Right lobe of liver (tissue), 6 donors: ENCODE measurements around the gene SPAG6. TPM values are rescaled to one million over a fixed set of nuclear protein-coding genes. Genes with fewer than 3 reads are reported as not detected.
A peak's percentile ranks its signal among the peaks of the same experiment; 100 is the strongest.

Source experiments
- ATAC-seq, 4 donors: fragments of 200-7000 bp; cut with Tn5 transposase; one replicate each; pipeline ENCODE4 v1.9.1; 2020; ENCODE audit warnings: mild to moderate bottlenecking in 4 of 4, moderate library complexity in 4 of 4
- DNase-seq, 3 donors: peaks; one replicate each; pipeline ENCODE4 v3.0.0-alpha.2; 2020
- H3K27ac ChIP-seq, 3 donors: fragments of 200-600 bp; one replicate each; pipeline ENCODE4 v1.8.0; 2022
- H3K27me3 ChIP-seq, 2 donors: fragments of 200-600 bp; one replicate each; pipeline ENCODE4 v1.8.0; 2022
- H3K36me3 ChIP-seq, 4 donors: fragments of 200-600 bp; sonication (generic) in 1 of 4; one replicate each; pipeline versions ENCODE4 v1.5.1 to v1.8.0; 2017 to 2022; ENCODE audit warnings: control low read depth in 1 of 4
- H3K4me1 ChIP-seq, 4 donors: fragments of 200-600 bp; sonication (generic) in 1 of 4; one replicate each; pipeline versions ENCODE4 v1.5.1 to v1.8.0; 2017 to 2022; ENCODE audit warnings: control low read depth in 1 of 4
- H3K4me3 ChIP-seq, 3 donors: fragments of 200-600 bp; one replicate each; pipeline ENCODE4 v1.8.0; 2022
- H3K9me3 ChIP-seq, 4 donors: fragments of 200-600 bp; sonication (generic) in 1 of 4; one replicate each; pipeline versions ENCODE4 v1.5.1 to v1.8.0; 2017 to 2022; ENCODE audit warnings: control low read depth in 1 of 4
- POLR2A ChIP-seq: fragments of 450-650 bp; IDR thresholded peaks from one replicate; pipeline ENCODE4 v1.6.1; 2017; ENCODE audit warnings: antibody characterized with exemption, mild to moderate bottlenecking
- WGBS: methylation state at CpG from one replicate; pipeline ENCODE4 v1.1.6; 2018; ENCODE audit warnings: low coverage, low lambda C conversion rate; ENCODE audit not compliant: insufficient coverage; ENCODE audit errors: missing lambda C conversion rate; 5-methylcytosine and 5-hydroxymethylcytosine counted together
- intact Hi-C, 2 donors: fragments of 100-400 bp; cut with DNase I; formaldehyde crosslinking; loops; one replicate each; pipeline versions ENCODE4 v1.11.2 to v1.14.1; 2022
- total RNA-seq, 6 experiments: library from RNA; depleted of rRNA in 2 of 6; stranded (reverse); fragments of >200 nt in 2 of 6; fragmentation: NEBNext Ultra II Directional in 3 of 6; extraction: Animal tissue kit (Norgen Biotek cat#: 25700) in 3 of 6; gene quantifications; one replicate each; pipeline versions ENCODE4 v1.1.0 to v1.2.4, GENCODE V29; 2016 to 2023
- TF ChIP-seq, protein P1 (sequence below), 4 donors: fragments of 200-600 bp in 3 of 4; fragments of 450-650 bp in 1 of 4; IDR thresholded peaks; one replicate each; pipeline versions ENCODE4 v1.5.1 to v1.8.0; 2016 to 2022; ENCODE audit warnings: antibody characterized with exemption in 4 of 4, mild to moderate bottlenecking in 2 of 4
- donor health status: DM: no; HTN: yes; CAD: no.
- donor health status: DM: no; HTN: no; CAD: no.
- donor health status: DM: no; HTN: no; CAD: no.
- donor health status: DM: no; HTN: yes; CAD: no.
- donor health status: DM: no; HTN: yes; CAD: no.

Gene SPAG6
- total RNA-seq, 6 experiments from 2014 or later: not detected

DNA sequence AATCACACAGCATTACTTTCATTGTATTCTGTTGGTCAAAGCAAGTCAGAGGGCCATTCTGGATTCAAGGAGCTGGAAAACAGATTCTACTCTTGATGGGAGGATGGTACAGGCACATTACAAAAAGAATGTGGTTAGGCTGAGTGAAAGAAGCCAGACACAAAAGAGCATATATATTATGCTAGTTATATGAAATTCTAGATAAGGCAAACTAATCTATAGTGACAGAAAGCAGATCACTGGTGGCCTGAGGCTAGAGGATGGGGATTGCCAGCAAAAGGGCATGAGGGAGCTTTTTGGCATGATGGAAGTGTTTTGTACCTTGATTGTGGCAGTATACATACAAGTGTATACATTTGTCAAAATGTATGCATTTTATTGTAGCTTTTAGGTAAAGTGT is 96.8 kb downstream of the SPAG6 start:
- no peaks in the 10 kb centered on the region for H3K27me3 ChIP-seq
- H3K9me3 ChIP-seq: no peaks in the 10 kb centered on the region
- peaks cover 0 to 12% (median 4%) of the 10 kb centered on the region in 4 donors for H3K4me1 ChIP-seq
- H3K36me3 ChIP-seq: no peaks in the 10 kb centered on the region
- no peak overlapping the region for H3K4me3 ChIP-seq
- TF ChIP-seq, protein P1, sequence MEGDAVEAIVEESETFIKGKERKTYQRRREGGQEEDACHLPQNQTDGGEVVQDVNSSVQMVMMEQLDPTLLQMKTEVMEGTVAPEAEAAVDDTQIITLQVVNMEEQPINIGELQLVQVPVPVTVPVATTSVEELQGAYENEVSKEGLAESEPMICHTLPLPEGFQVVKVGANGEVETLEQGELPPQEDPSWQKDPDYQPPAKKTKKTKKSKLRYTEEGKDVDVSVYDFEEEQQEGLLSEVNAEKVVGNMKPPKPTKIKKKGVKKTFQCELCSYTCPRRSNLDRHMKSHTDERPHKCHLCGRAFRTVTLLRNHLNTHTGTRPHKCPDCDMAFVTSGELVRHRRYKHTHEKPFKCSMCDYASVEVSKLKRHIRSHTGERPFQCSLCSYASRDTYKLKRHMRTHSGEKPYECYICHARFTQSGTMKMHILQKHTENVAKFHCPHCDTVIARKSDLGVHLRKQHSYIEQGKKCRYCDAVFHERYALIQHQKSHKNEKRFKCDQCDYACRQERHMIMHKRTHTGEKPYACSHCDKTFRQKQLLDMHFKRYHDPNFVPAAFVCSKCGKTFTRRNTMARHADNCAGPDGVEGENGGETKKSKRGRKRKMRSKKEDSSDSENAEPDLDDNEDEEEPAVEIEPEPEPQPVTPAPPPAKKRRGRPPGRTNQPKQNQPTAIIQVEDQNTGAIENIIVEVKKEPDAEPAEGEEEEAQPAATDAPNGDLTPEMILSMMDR (IDR thresholded peaks at IDR 0.05): no peak
- TF ChIP-seq POLR2A: no peak
- no peak overlapping the region for H3K27ac ChIP-seq
- DNase-seq: no peak
- intact Hi-C loops: no loop called here
- no peak for ATAC-seq

DNA sequence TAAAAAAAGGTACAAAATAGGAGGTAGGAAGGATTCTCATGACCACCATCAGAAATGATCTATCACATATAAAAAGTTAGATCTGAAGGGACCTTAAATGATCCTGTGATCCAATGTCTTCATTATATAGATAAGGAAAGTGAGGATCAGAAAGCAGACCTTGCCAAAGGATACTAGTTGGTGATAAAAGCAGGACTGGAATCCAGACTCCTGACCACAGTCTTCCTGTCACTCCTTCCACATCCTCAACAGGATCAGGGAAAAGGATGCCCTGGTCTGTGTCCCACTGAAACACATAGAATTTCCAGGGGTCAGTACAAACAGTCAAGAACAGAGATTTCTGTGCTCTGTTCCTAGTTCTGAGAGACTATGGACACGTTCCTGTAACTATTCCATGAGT is 97.2 kb downstream of the SPAG6 start:
- no peak for DNase-seq
- H3K27me3 ChIP-seq: no peaks in the 10 kb centered on the region
- peaks cover 0 to 12% (median 4%) of the 10 kb centered on the region in 4 donors for H3K4me1 ChIP-seq
- H3K27ac ChIP-seq: no peak overlapping the region
- no peaks in the 10 kb centered on the region for H3K9me3 ChIP-seq
- TF ChIP-seq, protein P1 (IDR thresholded peaks at IDR 0.05): no peak
- no peak for TF ChIP-seq POLR2A
- intact Hi-C loops: no loop called here
- no peak for ATAC-seq
- H3K4me3 ChIP-seq: no peak overlapping the region
- 58% methylated on average over 1 of the region's 1 CpG for WGBS
- no peaks in the 10 kb centered on the region for H3K36me3 ChIP-seq

- WGBS: 58% methylated on average over 6 of the region's 6 CpGs
- Histone ChIP-seq H3K27me3 (no peaks in the 10 kb centered on the region), H3K4me3 (no peak overlapping the region), H3K4me1 (peaks cover 0 to 4% (median 2%) of the 10 kb centered on the region in 4 donors), H3K36me3 (no peaks in the 10 kb centered on the region), H3K9me3 (no peaks in the 10 kb centered on the region), H3K27ac (no peak overlapping the region)
- ATAC-seq: peak in 1 of 4 donors; percentile 37
- intact Hi-C loops: no loop called here
- TF ChIP-seq, protein P1 (IDR thresholded peaks at IDR 0.05): no peak
- no peak for TF ChIP-seq POLR2A
- DNase-seq: no peak
Measured at GRCh38 chr10:22443175-22443901, 98.0 kb downstream of the SPAG6 start.

DNA sequence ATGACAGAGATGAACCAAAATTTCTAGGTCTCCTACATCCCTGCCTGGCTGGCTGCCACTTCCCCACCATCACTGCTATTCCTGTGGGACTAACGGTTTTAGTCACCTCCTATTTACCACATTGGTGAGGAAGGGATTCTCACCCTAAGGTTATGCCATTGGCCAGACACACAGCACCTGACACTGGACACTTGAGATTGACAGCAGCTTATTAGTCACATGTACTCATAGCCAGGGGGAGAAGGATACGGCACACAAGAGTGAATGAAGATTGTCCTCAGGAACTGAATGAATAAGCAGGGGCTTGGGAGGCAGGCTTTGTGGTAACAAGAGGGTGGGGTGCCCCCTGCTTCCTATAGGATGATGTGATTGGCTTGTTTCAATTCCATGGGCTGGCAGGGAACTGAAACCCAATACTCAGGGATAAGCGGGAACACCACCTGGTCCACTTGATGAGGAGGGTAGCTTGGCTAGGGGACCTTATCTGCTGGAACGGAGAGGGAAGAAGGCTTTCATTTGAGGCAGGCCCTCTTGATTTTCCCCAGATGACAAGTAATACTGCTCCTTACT is 99.0 kb downstream of the SPAG6 start:
- no peaks in the 10 kb centered on the region for H3K4me1 ChIP-seq
- ATAC-seq: no peak
- no peak overlapping the region for H3K27ac ChIP-seq
- no peak overlapping the region for H3K4me3 ChIP-seq
- no peak for DNase-seq
- H3K9me3 ChIP-seq: no peaks in the 10 kb centered on the region
- no peaks in the 10 kb centered on the region for H3K36me3 ChIP-seq
- no peak for TF ChIP-seq POLR2A
- TF ChIP-seq, protein P1 (IDR thresholded peaks at IDR 0.05): no peak
- no peaks in the 10 kb centered on the region for H3K27me3 ChIP-seq
- intact Hi-C loops: no loop called here
- 69% methylated on average over 3 of the region's 4 CpGs for WGBS
